Mesendoderm (in vitro differentiated cells): ENCODE data around the gene NEURL1B.

ENCODE experiments used
- DNase-seq: peaks from one replicate; pipeline ENCODE4 v3.0.0; 2013
- H2AK5ac ChIP-seq: 2 replicates; pipeline ENCODE4 v1.6.1; 2013; ENCODE audit warnings: low read length, inconsistent platforms
- H2BK120ac ChIP-seq: 2 replicates; pipeline ENCODE4 v1.6.1; 2013; ENCODE audit warnings: low read depth, mild to moderate bottlenecking, low read length, moderate library complexity, mixed read lengths
- H2BK15ac ChIP-seq: replicated peaks from 2 replicates; pipeline ENCODE4 v1.6.1; 2013; ENCODE audit warnings: low read depth, mild to moderate bottlenecking, moderate library complexity
- H2BK5ac ChIP-seq: 2 replicates; pipeline ENCODE4 v1.6.1; 2013; ENCODE audit warnings: low read length, inconsistent platforms
- H3K18ac ChIP-seq: 2 replicates; pipeline ENCODE4 v1.6.1; 2013; ENCODE audit warnings: mild to moderate bottlenecking, low read length, mixed read lengths
- H3K23ac ChIP-seq: one replicate; pipeline ENCODE4 v1.6.1; 2013; ENCODE audit warnings: low read length
- H3K27ac ChIP-seq: 2 replicates; pipeline ENCODE4 v1.5.1; 2013; ENCODE audit warnings: low read depth, mild to moderate bottlenecking, inconsistent platforms, low read length, moderate library complexity
- H3K27me3 ChIP-seq: 2 replicates; pipeline ENCODE4 v1.6.1; 2013; ENCODE audit warnings: low read length, control low read depth, mild to moderate bottlenecking, inconsistent platforms; ENCODE audit not compliant: insufficient read depth, poor library complexity
- H3K36me3 ChIP-seq: 2 replicates; pipeline ENCODE4 v1.6.1; 2013; ENCODE audit warnings: low read length, inconsistent platforms; ENCODE audit not compliant: control insufficient read depth, insufficient read depth
- H3K4ac ChIP-seq: one replicate; pipeline ENCODE4 v1.6.1; 2013; ENCODE audit warnings: low read depth, mild to moderate bottlenecking, low read length, moderate library complexity
- H3K4me1 ChIP-seq: 2 replicates; pipeline ENCODE4 v1.6.1; 2013; ENCODE audit warnings: low read depth, low read length, inconsistent platforms; ENCODE audit not compliant: control insufficient read depth
- H3K4me2 ChIP-seq: 2 replicates; pipeline ENCODE4 v1.6.1; 2013; ENCODE audit warnings: low read length
- H3K4me3 ChIP-seq: 2 replicates; pipeline ENCODE4 v1.5.1; 2013; ENCODE audit warnings: mild to moderate bottlenecking, low read length
- H3K56ac ChIP-seq: one replicate; pipeline ENCODE4 v1.6.1; 2013; ENCODE audit warnings: low read length
- H3K79me1 ChIP-seq: 2 replicates; pipeline ENCODE4 v1.6.1; 2013; ENCODE audit warnings: low read length, inconsistent platforms
- H3K79me2 ChIP-seq: 2 replicates; pipeline ENCODE4 v1.6.1; 2013; ENCODE audit warnings: mild to moderate bottlenecking, low read length; ENCODE audit not compliant: control insufficient read depth, insufficient read depth
- H3K9ac ChIP-seq: 2 replicates; pipeline ENCODE4 v1.6.1; 2013; ENCODE audit warnings: low read length, inconsistent platforms
- H4K5ac ChIP-seq: one replicate; pipeline ENCODE4 v1.6.1; 2013; ENCODE audit warnings: low read length
- H4K8ac ChIP-seq: one replicate; pipeline ENCODE4 v1.6.1; 2013; ENCODE audit warnings: low read depth, mild to moderate bottlenecking, control low read depth, low read length, moderate library complexity
- WGBS: extraction: QIAGEN DNeasy Blood & Tissue Kit; methylation state at CpG from one replicate; pipeline ENCODE4 v1.1.7; 2013; ENCODE audit warnings: low lambda C conversion rate, missing lambda C conversion rate; ENCODE audit not compliant: insufficient coverage; ENCODE audit errors: extremely low coverage; 5-methylcytosine and 5-hydroxymethylcytosine counted together

The NEURL1B gene

DNA sequence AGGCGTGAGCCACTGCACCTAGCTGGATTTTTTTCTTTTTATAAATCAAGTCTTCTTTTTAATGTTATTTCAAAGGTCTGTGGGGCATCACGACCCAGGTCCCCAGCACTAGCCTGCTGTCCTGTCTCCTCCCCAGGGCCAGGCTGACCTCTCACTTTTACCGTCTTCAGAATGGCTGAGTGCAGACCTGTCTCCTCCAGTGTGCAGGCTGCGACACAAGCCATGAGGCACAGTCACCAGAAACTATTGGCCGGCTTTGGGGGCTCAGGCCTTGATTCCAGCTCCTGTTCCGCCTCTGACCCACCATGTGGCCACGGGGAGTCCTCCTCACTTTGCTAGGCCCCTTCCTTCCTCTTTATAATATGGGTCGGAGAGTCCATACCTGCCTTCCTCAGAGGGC, 46.6 kb upstream of the NEURL1B start:
- H2BK120ac ChIP-seq: no peak overlapping the region
- no peak overlapping the region for H3K23ac ChIP-seq
- no peaks in the 10 kb centered on the region for H3K4me1 ChIP-seq
- H3K4me2 ChIP-seq: no peak overlapping the region
- H3K27me3 ChIP-seq: no peaks in the 10 kb centered on the region
- no peaks in the 10 kb centered on the region for H3K36me3 ChIP-seq
- no peak overlapping the region for H3K27ac ChIP-seq
- H3K9ac ChIP-seq: no peak overlapping the region
- H4K5ac ChIP-seq: no peak overlapping the region
- no peaks in the 10 kb centered on the region for H3K79me2 ChIP-seq
- no peak overlapping the region for H3K4ac ChIP-seq
- DNase-seq: no peak
- H2BK15ac ChIP-seq: no peak overlapping the region
- no peak overlapping the region for H3K56ac ChIP-seq
- no peak overlapping the region for H3K18ac ChIP-seq
- no CpG with 5 or more reads among the region's 8 CpGs for WGBS
- no peaks in the 10 kb centered on the region for H3K79me1 ChIP-seq
- no peak overlapping the region for H2AK5ac ChIP-seq
- H3K4me3 ChIP-seq: no peak overlapping the region
- H2BK5ac ChIP-seq: no peak overlapping the region
- no peak overlapping the region for H4K8ac ChIP-seq

DNA sequence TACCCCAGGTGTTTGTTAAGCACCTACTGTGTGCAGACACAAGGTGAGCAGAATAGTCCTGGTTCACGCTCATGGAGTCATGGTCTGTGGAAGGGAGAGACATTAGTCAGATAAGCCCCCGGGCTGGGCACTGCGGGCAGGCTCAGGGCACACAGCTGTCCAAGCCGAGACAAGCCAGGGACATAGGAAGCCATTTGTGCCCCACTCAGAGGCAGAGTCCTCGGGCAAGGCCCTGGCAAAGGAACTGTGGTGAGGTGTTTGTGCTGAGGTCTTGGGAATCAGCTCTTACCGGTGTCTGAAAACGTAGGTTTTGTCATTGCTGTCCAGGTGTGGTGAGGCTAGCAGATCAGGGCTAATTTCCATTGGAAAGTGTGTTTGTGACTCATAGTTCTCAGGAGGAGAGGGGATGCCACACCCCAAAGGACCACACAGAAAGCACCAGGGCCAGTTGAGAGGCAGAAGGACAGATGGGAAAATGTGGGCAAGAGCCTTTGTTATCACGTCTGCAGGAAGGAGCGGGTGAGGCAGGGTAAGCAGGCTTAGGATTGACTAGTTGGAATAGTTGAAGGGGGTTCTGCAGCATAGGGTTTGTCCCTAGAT, 46.1 kb upstream of the NEURL1B start:
- Histone ChIP-seq H3K4me2 (no peak overlapping the region), H3K4me3 (no peak overlapping the region), H2AK5ac (no peak overlapping the region), H3K23ac (no peak overlapping the region), H3K4me1 (no peaks in the 10 kb centered on the region), H3K4ac (no peak overlapping the region), H4K8ac (no peak overlapping the region), H3K27ac (no peak overlapping the region), H2BK5ac (no peak overlapping the region), H3K18ac (no peak overlapping the region), H3K9ac (no peak overlapping the region), H2BK120ac (no peak overlapping the region), H3K36me3 (no peaks in the 10 kb centered on the region), H4K5ac (no peak overlapping the region), H3K27me3 (no peaks in the 10 kb centered on the region), H3K79me2 (no peaks in the 10 kb centered on the region), H3K56ac (no peak overlapping the region), H3K79me1 (no peaks in the 10 kb centered on the region), H2BK15ac (no peak overlapping the region)
- WGBS: no CpG with 5 or more reads among the region's 9 CpGs
- DNase-seq: no peak

DNA sequence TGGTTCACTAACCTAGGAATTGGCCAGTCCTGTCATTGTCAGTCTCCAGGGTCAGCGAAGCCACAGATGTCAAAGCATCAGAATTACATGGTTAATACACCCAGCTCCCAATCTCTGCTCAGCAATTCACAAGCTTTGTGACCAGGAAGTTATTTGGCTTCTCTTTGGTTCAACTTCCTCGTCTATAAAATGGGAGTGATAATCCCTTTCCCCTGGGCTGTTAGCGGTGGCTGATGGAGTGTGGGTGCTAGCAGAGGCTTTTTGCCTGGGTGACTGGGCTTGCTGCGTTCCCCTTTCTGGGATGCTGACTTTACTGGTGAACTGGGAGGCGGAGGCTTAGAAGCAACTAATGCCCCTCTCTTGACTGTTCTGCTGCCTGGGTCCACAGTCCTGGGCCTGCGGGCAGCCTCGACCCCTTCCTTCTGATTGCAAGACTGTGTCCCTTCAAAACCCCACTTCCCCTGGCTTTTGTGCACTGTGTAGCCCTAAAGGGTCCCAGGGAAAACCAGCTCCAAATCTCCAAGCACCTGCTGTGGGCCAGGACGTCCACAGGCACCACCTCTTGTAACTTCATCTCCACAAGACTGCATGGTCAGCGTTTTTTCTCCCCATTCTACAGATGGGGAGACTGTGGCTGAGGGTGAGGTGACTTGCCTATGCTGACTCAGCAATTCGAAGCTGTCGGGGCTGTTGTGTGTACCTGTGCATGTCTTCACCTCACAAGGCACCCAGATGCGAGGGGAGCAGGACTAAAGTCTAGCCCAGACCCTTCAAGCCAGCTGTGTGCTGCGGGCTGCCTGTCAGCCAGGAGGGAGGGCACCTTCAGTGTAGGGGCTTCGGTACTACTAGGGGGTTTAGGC, 45.2 kb upstream of the NEURL1B start:
- no peak overlapping the region for H4K5ac ChIP-seq
- H4K8ac ChIP-seq: no peak overlapping the region
- no peaks in the 10 kb centered on the region for H3K4me1 ChIP-seq
- no peak overlapping the region for H2BK120ac ChIP-seq
- H3K4me3 ChIP-seq: no peak overlapping the region
- H3K4me2 ChIP-seq: no peak overlapping the region
- H3K79me1 ChIP-seq: no peaks in the 10 kb centered on the region
- DNase-seq: no peak
- H3K56ac ChIP-seq: no peak overlapping the region
- H3K79me2 ChIP-seq: no peaks in the 10 kb centered on the region
- no CpG with 5 or more reads among the region's 14 CpGs for WGBS
- no peak overlapping the region for H3K9ac ChIP-seq
- H3K36me3 ChIP-seq: no peaks in the 10 kb centered on the region
- no peak overlapping the region for H3K4ac ChIP-seq
- H3K27me3 ChIP-seq: no peaks in the 10 kb centered on the region
- no peak overlapping the region for H3K18ac ChIP-seq
- H3K27ac ChIP-seq: no peak overlapping the region
- no peak overlapping the region for H2AK5ac ChIP-seq
- no peak overlapping the region for H2BK15ac ChIP-seq
- no peak overlapping the region for H2BK5ac ChIP-seq
- no peak overlapping the region for H3K23ac ChIP-seq

DNA sequence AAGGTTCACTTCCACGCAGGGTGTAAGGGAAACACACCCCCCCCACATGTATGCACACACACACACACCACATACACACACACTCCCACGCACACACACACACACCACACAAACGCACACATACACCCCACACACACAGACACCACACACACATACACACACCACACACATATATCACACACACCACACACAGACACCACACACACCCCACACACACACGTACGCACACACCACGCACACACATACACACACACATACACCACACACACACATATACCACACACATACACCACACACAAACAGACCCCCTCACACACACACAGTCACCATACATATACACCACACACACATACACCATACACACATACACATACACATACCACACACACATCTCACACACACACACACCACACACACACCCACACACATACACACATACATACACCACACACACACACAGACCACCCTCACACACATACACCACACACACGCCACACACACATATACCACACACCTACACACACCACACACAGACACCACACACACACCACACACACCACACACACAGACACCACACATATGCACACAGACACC, 44.3 kb upstream of the NEURL1B start:
- Histone ChIP-seq H3K79me2 (no peaks in the 10 kb centered on the region), H3K27me3 (no peaks in the 10 kb centered on the region), H3K36me3 (no peaks in the 10 kb centered on the region), H3K9ac (no peak overlapping the region), H3K23ac (no peak overlapping the region), H3K27ac (no peak overlapping the region), H3K56ac (no peak overlapping the region), H2BK15ac (no peak overlapping the region), H2BK5ac (no peak overlapping the region), H4K5ac (no peak overlapping the region), H3K4me1 (no peaks in the 10 kb centered on the region), H3K4me2 (no peak overlapping the region), H4K8ac (no peak overlapping the region), H3K4me3 (no peak overlapping the region), H2BK120ac (no peak overlapping the region), H3K4ac (no peak overlapping the region), H3K18ac (no peak overlapping the region), H2AK5ac (no peak overlapping the region), H3K79me1 (no peaks in the 10 kb centered on the region)
- 100% methylated on average over 6 of the region's 7 CpGs for WGBS
- no peak for DNase-seq

DNA sequence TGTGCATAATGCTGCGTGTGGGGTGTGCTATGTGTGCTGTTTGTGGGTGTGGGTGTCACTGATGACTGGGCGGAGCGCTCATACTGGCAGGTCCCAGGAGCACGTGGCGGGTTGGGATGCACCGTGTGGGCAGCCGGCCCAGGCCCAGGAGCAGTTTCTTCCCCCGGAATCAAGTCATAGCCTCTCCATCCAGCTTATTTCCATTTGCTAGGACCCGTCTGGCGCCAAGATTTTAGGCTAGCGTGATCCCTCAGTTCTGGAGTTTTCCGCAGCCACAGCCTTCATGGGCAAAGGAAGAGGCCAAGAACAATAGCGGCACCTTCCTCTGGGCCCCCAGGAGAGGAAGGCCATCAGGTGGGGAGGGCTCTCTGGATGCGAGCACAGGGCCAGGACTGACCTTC, 43.3 kb upstream of the NEURL1B start:
- Histone ChIP-seq H3K36me3 (no peaks in the 10 kb centered on the region), H4K8ac (no peak overlapping the region), H3K27me3 (no peaks in the 10 kb centered on the region), H3K79me2 (no peaks in the 10 kb centered on the region), H3K18ac (no peak overlapping the region), H3K4ac (no peak overlapping the region), H3K4me1 (no peaks in the 10 kb centered on the region), H3K56ac (no peak overlapping the region), H3K4me2 (no peak overlapping the region), H3K79me1 (no peaks in the 10 kb centered on the region), H2BK5ac (no peak overlapping the region), H3K23ac (no peak overlapping the region), H2AK5ac (no peak overlapping the region), H3K4me3 (no peak overlapping the region), H2BK120ac (no peak overlapping the region), H2BK15ac (no peak overlapping the region), H4K5ac (no peak overlapping the region), H3K27ac (no peak overlapping the region), H3K9ac (no peak overlapping the region)
- DNase-seq: no peak
- no CpG with 5 or more reads among the region's 14 CpGs for WGBS
